BJ (cell line): Measurements from ENCODE around the gene SEPTIN1. TPM values are rescaled to one million over a fixed set of nuclear protein-coding genes. Genes with fewer than 3 reads are reported as not detected.

Experiments
- CTCF ChIA-PET: fragments of 350-600 bp; formaldehyde crosslinking; extraction: SDS; loops from one replicate; lab custom pipeline; 2021; ENCODE audit warnings: antibody characterized with exemption, inconsistent platforms; lab: Yijun Ruan, JAX
- POLR2A ChIA-PET: fragments of 300-600 bp; sonication (Branson Sonifier 250); formaldehyde crosslinking; extraction: SDS; loops from one replicate; lab custom pipeline; 2021; ENCODE audit warnings: antibody characterized with exemption; lab: Charles Lee
- DNase-seq: peaks from one replicate; pipeline ENCODE4 v3.0.0-alpha.2; 2011; ENCODE audit warnings: low read depth
- H3K27me3 ChIP-seq: 2 replicates; pipeline ENCODE4 v1.6.0; 2011; ENCODE audit warnings: low read length; ENCODE audit not compliant: control insufficient read depth, insufficient read depth
- H3K36me3 ChIP-seq: 2 replicates; pipeline ENCODE4 v1.5.1; 2011; ENCODE audit warnings: low read length; ENCODE audit not compliant: control insufficient read depth, insufficient read depth
- H3K4me3 ChIP-seq: 2 replicates; pipeline ENCODE4 v1.5.1; 2011; ENCODE audit warnings: low read depth, mild to moderate bottlenecking, control low read depth, low read length
- CTCF ChIP-seq: IDR thresholded peaks from 2 replicates; pipeline ENCODE4 v1.5.1; 2011; ENCODE audit warnings: low read depth, mild to moderate bottlenecking, control low read depth, inconsistent platforms, low read length, moderate library complexity; ENCODE audit not compliant: insufficient read depth
- polyA plus RNA-seq: library from polyadenylated mRNA; depleted of rRNA; stranded (reverse); fragments of >200 nt; gene quantifications from 2 replicates; pipeline ENCODE4 v1.2.3, GENCODE V29; 2011

The SEPTIN1 gene
- polyA plus RNA-seq, 1 experiment = 0.17 TPM

GRCh38 chr16:30357085-30357714, 25.2 kb downstream of the SEPTIN1 start:
- Histone ChIP-seq H3K36me3 (peaks cover 23% of the 10 kb centered on the region), H3K27me3 (no peaks in the 10 kb centered on the region), H3K4me3 (no peak overlapping the region)
- no peak for DNase-seq
- ChIA-PET CTCF (interaction anchor here (0.8 to 1.8 kb wide), 3 partner anchors 8 to 52 kb away, joined by 3 to 5 read pairs (median 4); no protein-coding TSS in a partner anchor), POLR2A (no interaction called here)
- no peak for TF ChIP-seq CTCF

GRCh38 chr16:30356401-30357084, 25.8 kb downstream of the SEPTIN1 start:
- Histone ChIP-seq H3K36me3 (peaks cover 23% of the 10 kb centered on the region), H3K4me3 (no peak overlapping the region), H3K27me3 (no peaks in the 10 kb centered on the region)
- POLR2A ChIA-PET = interaction anchor here (0.6 kb wide), 1 partner anchor 13 kb away, joined by 3 read pairs; no protein-coding TSS in a partner anchor
- CTCF ChIA-PET = interaction anchor here (0.8 to 1.8 kb wide), 4 partner anchors 8 to 53 kb away, joined by 3 to 5 read pairs (median 4); partner anchors contain the start of gene ZNF48
- DNase-seq = no peak
- TF ChIP-seq CTCF = no peak

GRCh38 chr16:30355954-30356308, 26.4 kb downstream of the SEPTIN1 start:
- no peak for TF ChIP-seq CTCF
- DNase-seq = no peak
- peaks cover 24% of the 10 kb centered on the region for H3K36me3 ChIP-seq
- H3K27me3 ChIP-seq = no peaks in the 10 kb centered on the region
- H3K4me3 ChIP-seq = peak overlapping the region; percentile 94
- POLR2A ChIA-PET = interaction anchor here (0.6 to 1.2 kb wide), 2 partner anchors 13 to 15 kb away, joined by 3 to 7 read pairs; partner anchors contain the start of gene TBC1D10B
- CTCF ChIA-PET = interaction anchor here (1.2 to 1.8 kb wide), 3 partner anchors 9 to 54 kb away, joined by 3 to 5 read pairs (median 3); partner anchors contain the start of gene ZNF48

GRCh38 chr16:30355144-30355953, 27.0 kb downstream of the SEPTIN1 start, which contains the start of gene CD2BP2:
TSS of gene CD2BP2 (minus strand) at chr16:30355308. CDS start at chr16:30354681, 627 bp downstream.
- TF ChIP-seq CTCF = peak; percentile 19; the same call in 1 of the 2 replicates
- Histone ChIP-seq H3K27me3 (no peaks in the 10 kb centered on the region), H3K36me3 (peaks cover 24% of the 10 kb centered on the region), H3K4me3 (peak within 1 kb of the TSS; percentile 94)
- CTCF ChIA-PET = interaction anchor here (1.0 to 1.5 kb wide), 4 partner anchors 9 to 40 kb away, joined by 3 read pairs; partner anchors contain the start of gene ZNF48
- POLR2A ChIA-PET = interaction anchor here (1.2 kb wide), 1 partner anchor 15 kb away, joined by 7 read pairs; the partner anchor contains the start of gene TBC1D10B
- DNase-seq = peak; percentile 99
